HepG2 (cell line): Measurements from ENCODE around the gene UBC. TPM values are rescaled to one million over a fixed set of nuclear protein-coding genes. Genes with fewer than 3 reads are reported as not detected.

ENCODE experiments used
- BATF2 ChIP-seq: sonication (generic); formaldehyde crosslinking; IDR thresholded peaks from 2 replicates; pipeline ENCODE4 v1.8.0; 2022; ENCODE audit warnings: mild to moderate bottlenecking, missing genetic modification reagents, moderate library complexity
- CHCHD3 ChIP-seq: sonication (generic); formaldehyde crosslinking; IDR thresholded peaks from 2 replicates; pipeline ENCODE4 v1.8.0; 2022; ENCODE audit warnings: mild to moderate bottlenecking, missing genetic modification reagents, moderate library complexity
- FOXP4 ChIP-seq: sonication (generic); formaldehyde crosslinking; IDR thresholded peaks from 2 replicates; pipeline ENCODE4 v1.4.0; 2020; ENCODE audit warnings: missing genetic modification reagents
- GPN1 ChIP-seq: sonication (generic); formaldehyde crosslinking; IDR thresholded peaks from 2 replicates; pipeline ENCODE4 v1.5.1; 2020; ENCODE audit warnings: missing genetic modification reagents, borderline replicate concordance
- HMG20B ChIP-seq: conservative IDR thresholded peaks from 2 replicates; pipeline ENCODE4 v1.6.1; 2016; ENCODE audit warnings: missing genetic modification reagents, missing compliant biosample characterization
- MEF2D ChIP-seq: sonication (generic); formaldehyde crosslinking; IDR thresholded peaks from 2 replicates; pipeline ENCODE4 v1.5.1; 2020; ENCODE audit warnings: mild to moderate bottlenecking, missing genetic modification reagents
- SSRP1 ChIP-seq: IDR thresholded peaks from 2 replicates; pipeline ENCODE4 v1.6.1; 2016; ENCODE audit warnings: control low read depth
- STAG1 ChIP-seq: sonication (generic); formaldehyde crosslinking; IDR thresholded peaks from 2 replicates; pipeline ENCODE4 v1.4.0; 2020; ENCODE audit warnings: missing genetic modification reagents
- TIGD3 ChIP-seq: sonication (generic); formaldehyde crosslinking; IDR thresholded peaks from 2 replicates; pipeline ENCODE4 v1.5.1; 2020; ENCODE audit warnings: mild to moderate bottlenecking, missing genetic modification reagents, borderline replicate concordance
- USF2 ChIP-seq, 2 experiments: sonication (generic) in 1 of 2; formaldehyde crosslinking in 1 of 2; IDR thresholded peaks; 2 replicates each; pipeline versions ENCODE4 v1.5.1 to v1.6.1; 2011 to 2020; ENCODE audit warnings: borderline replicate concordance in 1 of 2, low read depth in 1 of 2, low read length in 1 of 2, mild to moderate bottlenecking in 1 of 2, missing genetic modification reagents in 1 of 2, moderate library complexity in 1 of 2
- ZBTB8A ChIP-seq: sonication (generic); formaldehyde crosslinking; IDR thresholded peaks from 2 replicates; pipeline ENCODE4 v1.4.0; 2020; ENCODE audit warnings: mild to moderate bottlenecking, low read depth, missing genetic modification reagents, borderline replicate concordance
- ZNF224 ChIP-seq: sonication (generic); formaldehyde crosslinking; IDR thresholded peaks from 2 replicates; pipeline ENCODE4 v1.5.0; 2020; ENCODE audit warnings: mild to moderate bottlenecking, missing genetic modification reagents
- ZNF503 ChIP-seq: sonication (generic); formaldehyde crosslinking; IDR thresholded peaks from 2 replicates; pipeline ENCODE4 v1.4.0; 2020; ENCODE audit warnings: missing genetic modification reagents
- ZNF616 ChIP-seq: sonication (generic); formaldehyde crosslinking; IDR thresholded peaks from 2 replicates; pipeline ENCODE4 v1.5.0; 2020; ENCODE audit warnings: low read depth, mild to moderate bottlenecking, missing genetic modification reagents
- ZNF687 ChIP-seq: sonication (generic); formaldehyde crosslinking; IDR thresholded peaks from 2 replicates; pipeline ENCODE4 v1.5.1; 2020; ENCODE audit warnings: mild to moderate bottlenecking, missing genetic modification reagents, moderate library complexity
- polyA plus RNA-seq, 8 experiments: library from polyadenylated mRNA; depleted of rRNA in 3 of 8; stranded (reverse) in 7 of 8; unstranded in 1 of 8; fragments of >200 nt; fragmentation: Illumina TruSeq in 4 of 8; extraction: Trizol in 4 of 8; gene quantifications; 2 replicates each; pipeline versions ENCODE4 v1.2.1 to v1.2.3, GENCODE V29; 2011 to 2016; ENCODE audit warnings: low read depth in 4 of 8, missing spikeins in 1 of 8, mixed read lengths in 1 of 8; ENCODE audit not compliant: insufficient read depth in 1 of 8
- total RNA-seq, 5 experiments: library from RNA; depleted of rRNA; stranded (reverse); fragments of >200 nt; fragmentation: Illumina TruSeq; extraction: Trizol; gene quantifications; 2 replicates each; pipeline ENCODE4 v1.2.3, GENCODE V29; 2016; ENCODE audit warnings: low read depth in 1 of 5

Gene UBC
- total and polyA plus RNA-seq, 2 of the 13 experiments (the other 11 are each of a cell fraction or from before 2014, with no cell fraction given): 805 to 1,432 TPM

GRCh38 chr12:124917135-124917840, 2.8 kb upstream of the UBC start (continued):
- TF ChIP-seq ZBTB8A: no peak; the same call in 1 of the 2 replicates
- TF ChIP-seq ZNF687: peak; percentile 87
- no peak for TF ChIP-seq ZNF224 (CRISPR knock-in tag)
- TF ChIP-seq SSRP1 (CRISPR knock-in tag): no peak
- TF ChIP-seq USF2 (IDR thresholded peaks at IDR 0.05; ENCODE audit: low read depth, low read length): no peak
- no peak for TF ChIP-seq USF2 (CRISPR knock-in tag; IDR thresholded peaks at IDR 0.05; ENCODE audit: borderline replicate concordance)
- peak; percentile 81; the same call in 1 of the 2 replicates for TF ChIP-seq MEF2D (CRISPR knock-in tag)
- TF ChIP-seq BATF2: no peak
- TF ChIP-seq TIGD3 (CRISPR knock-in tag): peak; percentile 20; the same call in 1 of the 2 replicates
- peak; percentile 44; the same call in 1 of the 2 replicates for TF ChIP-seq HMG20B (CRISPR knock-in tag)
- no peak for TF ChIP-seq GPN1
- TF ChIP-seq STAG1: no peak
- peak; percentile 83 for TF ChIP-seq FOXP4 (CRISPR knock-in tag)
- no peak for TF ChIP-seq ZNF616 (CRISPR knock-in tag)
- TF ChIP-seq CHCHD3: no peak
- peak; percentile 41; the same call in 1 of the 2 replicates for TF ChIP-seq ZNF503 (CRISPR knock-in tag)
